ENCODE data around the gene SLC66A1. TPM values are rescaled to one million over a fixed set of nuclear protein-coding genes. Genes with fewer than 3 reads are reported as not detected.

Gene SLC66A1
- total RNA-seq, 4 donors from 2014 or later: 19.1 to 53.9 (median 35.3) TPM

DNA sequence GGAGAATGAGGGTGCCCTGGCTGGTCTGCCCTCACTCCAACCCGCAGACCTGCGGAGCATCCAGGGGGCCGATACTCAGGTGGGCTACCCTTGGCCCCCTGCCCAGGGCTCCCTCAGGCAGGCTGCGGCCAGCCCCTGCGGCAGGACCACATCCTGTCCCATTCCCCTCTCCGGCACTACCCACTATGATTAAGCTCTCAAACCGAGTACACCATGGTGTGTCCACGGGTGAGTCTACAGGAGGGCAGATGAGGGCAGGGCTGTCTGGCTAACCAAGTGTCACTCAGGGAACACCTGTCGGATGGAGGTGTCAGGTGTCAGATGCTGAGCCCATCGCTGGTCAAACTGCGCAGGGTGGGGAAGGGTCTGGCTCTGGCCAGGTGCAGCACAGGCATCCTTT is 47.2 kb downstream of the SLC66A1 start:
- intact Hi-C loops (cut with DNase I; ENCODE audit: low total_unique reads): no loop called here
- Histone ChIP-seq H3K9me3 (no peaks in the 10 kb centered on the region), H3K36me3 (peaks cover 0 to 17% (median 7%) of the 10 kb centered on the region in 4 donors), H3K4me1 (peaks cover 0 to 9% (median 2%) of the 10 kb centered on the region in 4 donors), H3K4me3 (no peak overlapping the region), H3K27me3 (no peaks in the 10 kb centered on the region), H3K27ac (no peak overlapping the region)
- in situ Hi-C loops (cut with MboI; ENCODE audit: low pct_ligation_motif_present in 1 of 4, low pct_unique_long_range_greater_than_20kb in 1 of 4, low sequenced_read_pairs in 3 of 4): loop anchor here in 1 of 4 donors (10.0 kb wide), 1 partner anchor 295 kb away; no protein-coding TSS in a partner anchor
- 89% methylated on average over 11 of the region's 11 CpGs; no CpG with 5 or more reads in 1 of the 2 donors for WGBS, 2 donors (ENCODE audit: low coverage in 1 of 2)
- no peak for DNase-seq
- TF ChIP-seq, protein P1, sequence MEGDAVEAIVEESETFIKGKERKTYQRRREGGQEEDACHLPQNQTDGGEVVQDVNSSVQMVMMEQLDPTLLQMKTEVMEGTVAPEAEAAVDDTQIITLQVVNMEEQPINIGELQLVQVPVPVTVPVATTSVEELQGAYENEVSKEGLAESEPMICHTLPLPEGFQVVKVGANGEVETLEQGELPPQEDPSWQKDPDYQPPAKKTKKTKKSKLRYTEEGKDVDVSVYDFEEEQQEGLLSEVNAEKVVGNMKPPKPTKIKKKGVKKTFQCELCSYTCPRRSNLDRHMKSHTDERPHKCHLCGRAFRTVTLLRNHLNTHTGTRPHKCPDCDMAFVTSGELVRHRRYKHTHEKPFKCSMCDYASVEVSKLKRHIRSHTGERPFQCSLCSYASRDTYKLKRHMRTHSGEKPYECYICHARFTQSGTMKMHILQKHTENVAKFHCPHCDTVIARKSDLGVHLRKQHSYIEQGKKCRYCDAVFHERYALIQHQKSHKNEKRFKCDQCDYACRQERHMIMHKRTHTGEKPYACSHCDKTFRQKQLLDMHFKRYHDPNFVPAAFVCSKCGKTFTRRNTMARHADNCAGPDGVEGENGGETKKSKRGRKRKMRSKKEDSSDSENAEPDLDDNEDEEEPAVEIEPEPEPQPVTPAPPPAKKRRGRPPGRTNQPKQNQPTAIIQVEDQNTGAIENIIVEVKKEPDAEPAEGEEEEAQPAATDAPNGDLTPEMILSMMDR (IDR thresholded peaks at IDR 0.05): no peak
- TF ChIP-seq POLR2AphosphoS5 (IDR thresholded peaks at IDR 0.05): no peak
- no peak for TF ChIP-seq POLR2A (IDR thresholded peaks at IDR 0.05)
- TF ChIP-seq EP300 (IDR thresholded peaks at IDR 0.05; ENCODE audit: low read depth): no peak

DNA sequence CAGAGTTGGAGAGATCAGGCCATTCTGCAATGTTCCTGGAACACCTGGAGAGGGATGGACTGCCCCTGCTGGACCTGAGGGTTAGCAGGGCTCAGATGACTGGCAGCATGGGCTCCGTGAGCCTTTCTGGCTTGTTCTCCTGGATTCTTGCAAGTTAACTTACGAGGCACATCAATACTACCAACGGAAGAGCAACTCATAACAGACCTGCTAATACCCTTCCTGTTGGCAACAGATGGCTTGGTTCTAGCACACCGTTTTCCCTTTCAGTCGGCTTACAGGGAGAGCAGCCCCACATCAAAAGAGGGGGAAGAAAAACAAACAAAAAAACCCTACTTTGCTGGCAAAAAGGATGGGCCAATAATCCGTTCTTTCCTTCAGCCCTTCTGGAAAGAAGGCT is 47.9 kb downstream of the SLC66A1 start:
- intact Hi-C loops (cut with DNase I; ENCODE audit: low total_unique reads): no loop called here
- H3K9me3 ChIP-seq: no peaks in the 10 kb centered on the region
- no peak overlapping the region for H3K27ac ChIP-seq
- peaks cover 0 to 13% (median 6%) of the 10 kb centered on the region in 4 donors for H3K36me3 ChIP-seq
- H3K27me3 ChIP-seq: no peaks in the 10 kb centered on the region
- no peak overlapping the region for H3K4me3 ChIP-seq
- peaks cover 0 to 9% (median 2%) of the 10 kb centered on the region in 4 donors for H3K4me1 ChIP-seq
- TF ChIP-seq POLR2AphosphoS5 (IDR thresholded peaks at IDR 0.05) (no peak), EP300 (IDR thresholded peaks at IDR 0.05; ENCODE audit: low read depth) (no peak), POLR2A (IDR thresholded peaks at IDR 0.05) (no peak)
- TF ChIP-seq, protein P1 (IDR thresholded peaks at IDR 0.05): no peak
- DNase-seq: no peak
- in situ Hi-C loops (cut with MboI; ENCODE audit: low pct_ligation_motif_present in 1 of 4, low pct_unique_long_range_greater_than_20kb in 1 of 4, low sequenced_read_pairs in 3 of 4): no loop called here
- WGBS, 2 donors (ENCODE audit: low coverage in 1 of 2): 67% methylated on average over 6 of the region's 6 CpGs; no CpG with 5 or more reads in 1 of the 2 donors

DNA sequence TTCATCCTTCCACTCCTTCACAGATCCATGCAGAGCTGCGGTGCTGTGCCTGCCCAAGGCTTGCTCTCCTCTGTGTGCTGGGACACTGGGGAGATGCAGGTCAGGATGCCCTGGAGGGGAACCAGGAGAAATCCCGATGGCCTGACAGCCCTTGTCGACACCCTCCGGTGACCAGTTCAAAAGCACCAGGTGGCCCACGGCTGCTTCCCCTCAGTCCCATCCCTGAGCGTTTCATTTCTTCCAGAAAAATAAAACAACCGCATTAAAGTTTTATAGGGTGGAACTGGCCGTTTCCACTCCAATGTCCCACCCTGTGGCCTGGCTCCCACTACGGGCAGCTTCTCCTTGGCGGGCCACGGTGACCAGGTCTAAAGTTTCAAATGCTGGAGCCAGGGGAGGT is 48.3 kb downstream of the SLC66A1 start:
- no peak for DNase-seq
- Histone ChIP-seq H3K27me3 (no peaks in the 10 kb centered on the region), H3K4me1 (peaks cover 0 to 9% (median 2%) of the 10 kb centered on the region in 4 donors), H3K4me3 (no peak overlapping the region), H3K9me3 (no peaks in the 10 kb centered on the region), H3K36me3 (peaks cover 0 to 12% (median 5%) of the 10 kb centered on the region in 4 donors), H3K27ac (no peak overlapping the region)
- intact Hi-C loops (cut with DNase I; ENCODE audit: low total_unique reads) (no loop called here), in situ Hi-C loops (cut with MboI; ENCODE audit: low pct_ligation_motif_present in 1 of 4, low pct_unique_long_range_greater_than_20kb in 1 of 4, low sequenced_read_pairs in 3 of 4) (no loop called here)
- TF ChIP-seq POLR2A (IDR thresholded peaks at IDR 0.05): no peak
- TF ChIP-seq EP300 (IDR thresholded peaks at IDR 0.05; ENCODE audit: low read depth): no peak
- TF ChIP-seq, protein P1 (IDR thresholded peaks at IDR 0.05): no peak
- no peak for TF ChIP-seq POLR2AphosphoS5 (IDR thresholded peaks at IDR 0.05)
- 73% methylated on average over 11 of the region's 11 CpGs; no CpG with 5 or more reads in 1 of the 2 donors for WGBS, 2 donors (ENCODE audit: low coverage in 1 of 2)

DNA sequence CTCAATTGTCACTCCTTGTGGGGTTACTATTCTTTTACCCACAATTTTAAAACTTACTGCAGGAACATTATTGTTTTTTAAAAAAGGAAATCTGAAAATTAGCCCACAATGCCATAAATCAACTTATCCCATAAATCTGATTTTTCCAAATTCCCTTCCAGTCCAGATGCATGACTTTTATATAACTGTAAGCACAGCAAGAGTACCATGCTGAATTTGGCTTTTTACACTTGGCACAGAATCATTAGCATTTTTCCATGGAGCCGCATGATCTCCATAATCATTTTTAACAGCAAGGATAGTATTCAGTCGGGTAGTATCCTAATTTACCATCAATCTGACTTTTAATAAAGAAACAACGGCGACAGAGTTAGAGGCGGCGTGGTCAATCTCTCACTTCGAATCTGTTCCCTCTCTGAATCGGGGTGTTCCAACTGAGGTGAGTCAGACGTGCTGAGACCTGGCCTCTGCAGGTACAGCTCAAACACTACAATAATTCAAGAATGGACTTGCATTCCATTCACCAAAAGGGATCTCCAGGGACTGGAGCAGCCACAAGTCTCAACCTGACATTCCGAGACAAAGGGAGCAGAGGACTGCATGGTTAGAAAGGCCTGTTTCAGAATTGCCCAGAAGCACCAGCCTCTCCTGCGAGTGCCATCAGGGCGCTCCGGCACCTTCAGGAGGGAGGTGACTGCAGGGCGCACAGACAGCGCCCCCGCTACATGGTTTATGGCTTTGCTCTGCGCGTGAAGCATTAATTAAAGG is 48.9 kb downstream of the SLC66A1 start:
- Histone ChIP-seq H3K27me3 (no peaks in the 10 kb centered on the region), H3K9me3 (no peaks in the 10 kb centered on the region), H3K4me3 (no peak overlapping the region), H3K4me1 (peaks cover 0 to 9% (median 2%) of the 10 kb centered on the region in 4 donors), H3K36me3 (peaks cover 0 to 6% (median 2%) of the 10 kb centered on the region in 4 donors), H3K27ac (no peak overlapping the region)
- 93 to 98% methylated on average over 8 to 18 of the region's 18 CpGs for WGBS, 2 donors (ENCODE audit: low coverage in 1 of 2)
- in situ Hi-C loops (cut with MboI; ENCODE audit: low pct_ligation_motif_present in 1 of 4, low pct_unique_long_range_greater_than_20kb in 1 of 4, low sequenced_read_pairs in 3 of 4): no loop called here
- TF ChIP-seq, protein P1 (IDR thresholded peaks at IDR 0.05): no peak
- no peak for TF ChIP-seq POLR2AphosphoS5 (IDR thresholded peaks at IDR 0.05)
- TF ChIP-seq EP300 (IDR thresholded peaks at IDR 0.05; ENCODE audit: low read depth): no peak
- TF ChIP-seq POLR2A (IDR thresholded peaks at IDR 0.05): no peak
- DNase-seq: no peak
- intact Hi-C loops (cut with DNase I; ENCODE audit: low total_unique reads): no loop called here
